Stimulated activated CD4-positive, alpha-beta T cell treated with anti-CD3 and anti-CD28 coated beads, TNF-alpha, amount 100 ng/mL, for 24 hours (primary cell): ENCODE measurements around the gene ZFAND2B.
A peak's percentile ranks its signal among the peaks of the same experiment; 100 is the strongest.

Source experiments
- DNase-seq, 3 experiments: peaks; one replicate each; pipeline ENCODE4 v3.0.0-alpha.2; 2020; ENCODE audit warnings: low read depth in 3 of 3

The ZFAND2B gene

GRCh38 chr2:219206328-219207133 lies at the start of gene ZFAND2B:
Gene ZFAND2B (plus strand): TSS chr2:219206782. CDS start chr2:219206988, 206 bp downstream.
- DNase-seq: peak; percentile 86 to 93 (median 90)

GRCh38 chr2:219157396-219157795 lies 49.2 kb upstream of the ZFAND2B start:
- DNase-seq: no peak

- no peak for DNase-seq
These were observed 48.6 kb upstream of the ZFAND2B start for GRCh38 chr2:219158025-219158424.

GRCh38 chr2:219158586-219158985 lies 48.0 kb upstream of the ZFAND2B start:
- DNase-seq: no peak

- no peak for DNase-seq
These were observed 46.8 kb upstream of the ZFAND2B start for GRCh38 chr2:219159771-219160185.

- peak; percentile 86 to 96 (median 88) for DNase-seq
These were observed 46.2 kb upstream of the ZFAND2B start, which contains the start of gene NHEJ1 for GRCh38 chr2:219160186-219161017. Gene NHEJ1 (minus strand): TSS chr2:219160815. CDS start chr2:219158362, 2,453 bp downstream.

GRCh38 chr2:219161097-219161496 lies 45.5 kb upstream of the ZFAND2B start:
- DNase-seq: no peak

GRCh38 chr2:219163156-219163555 lies 43.4 kb upstream of the ZFAND2B start:
- no peak for DNase-seq

GRCh38 chr2:219165058-219165911 lies 41.3 kb upstream of the ZFAND2B start:
- no peak for DNase-seq

- no peak for DNase-seq
These were observed 38.6 kb upstream of the ZFAND2B start for GRCh38 chr2:219167997-219168396.

- no peak for DNase-seq
These were observed 38.1 kb upstream of the ZFAND2B start for GRCh38 chr2:219168526-219168925.

- no peak for DNase-seq
These were observed 37.6 kb upstream of the ZFAND2B start for GRCh38 chr2:219168932-219169331.

- DNase-seq: no peak
These were observed 36.5 kb upstream of the ZFAND2B start, which contains the start of gene SLC23A3 for GRCh38 chr2:219169930-219170654. Gene SLC23A3 (minus strand): TSS chr2:219170029. CDS start chr2:219169984, 45 bp downstream.

GRCh38 chr2:219171231-219171651 lies 35.3 kb upstream of the ZFAND2B start:
- DNase-seq: no peak

- no peak for DNase-seq
These were observed 34.1 kb upstream of the ZFAND2B start for GRCh38 chr2:219172231-219173154.

- DNase-seq: no peak
These were observed 33.4 kb upstream of the ZFAND2B start for GRCh38 chr2:219173176-219173575.

GRCh38 chr2:219174146-219174545 lies 32.4 kb upstream of the ZFAND2B start:
- no peak for DNase-seq

GRCh38 chr2:219174801-219175200 lies 31.8 kb upstream of the ZFAND2B start:
- DNase-seq: no peak

GRCh38 chr2:219175486-219175885 lies 31.1 kb upstream of the ZFAND2B start:
- DNase-seq: no peak
